Activated CD4-positive, alpha-beta T cell treated with anti-CD3 and anti-CD28 coated beads, Interleukin-2, Interleukin-4, amounts not matched to agents 100 ng/mL and 50 ng/mL, durations not matched to agents 16 hours and 8 hours (primary cell): ENCODE data around the gene AKR1D1.

ENCODE experiments used
- DNase-seq: peaks from one replicate; pipeline ENCODE4 v3.0.0-alpha.2; 2020; ENCODE audit warnings: low spot score

AKR1D1 gene

DNA sequence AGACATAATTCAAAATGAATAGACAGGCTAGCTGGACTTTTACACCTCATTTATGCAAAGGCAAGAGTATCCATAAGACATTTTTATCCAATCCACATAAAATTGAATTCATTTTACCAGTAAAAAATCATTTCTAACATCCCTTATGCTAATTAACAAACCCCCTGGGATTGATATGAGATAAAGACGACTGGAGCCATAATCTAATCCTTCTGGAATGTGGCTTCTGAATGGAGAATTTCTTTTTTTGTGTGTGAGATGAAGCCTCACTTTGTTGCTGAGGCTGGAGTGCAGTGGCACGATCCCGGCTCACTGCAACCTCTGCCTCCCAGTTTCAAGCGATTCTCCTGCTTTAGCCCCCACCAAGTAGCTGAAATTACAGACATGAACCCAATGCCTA is 90.4 kb downstream of the AKR1D1 start:
- DNase-seq: no peak

DNA sequence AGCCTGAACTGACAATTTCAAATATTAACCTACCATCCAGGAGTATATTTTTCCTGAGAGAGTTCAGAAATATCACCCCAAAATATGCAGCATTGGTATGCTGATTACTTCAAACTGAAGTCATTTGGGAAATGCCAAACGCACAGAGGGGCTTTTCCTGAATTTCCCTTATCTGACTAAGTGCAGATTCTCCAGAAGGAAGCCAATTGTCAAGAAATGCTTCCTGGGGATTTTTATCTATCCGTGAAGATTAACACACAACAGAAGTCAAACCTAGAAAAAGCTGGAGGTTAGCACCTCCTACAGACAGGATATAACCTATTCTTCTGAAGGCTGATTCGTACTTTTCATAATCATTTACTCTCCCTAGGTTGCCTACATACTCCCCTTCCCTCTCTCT is 91.0 kb downstream of the AKR1D1 start:
- no peak for DNase-seq

DNA sequence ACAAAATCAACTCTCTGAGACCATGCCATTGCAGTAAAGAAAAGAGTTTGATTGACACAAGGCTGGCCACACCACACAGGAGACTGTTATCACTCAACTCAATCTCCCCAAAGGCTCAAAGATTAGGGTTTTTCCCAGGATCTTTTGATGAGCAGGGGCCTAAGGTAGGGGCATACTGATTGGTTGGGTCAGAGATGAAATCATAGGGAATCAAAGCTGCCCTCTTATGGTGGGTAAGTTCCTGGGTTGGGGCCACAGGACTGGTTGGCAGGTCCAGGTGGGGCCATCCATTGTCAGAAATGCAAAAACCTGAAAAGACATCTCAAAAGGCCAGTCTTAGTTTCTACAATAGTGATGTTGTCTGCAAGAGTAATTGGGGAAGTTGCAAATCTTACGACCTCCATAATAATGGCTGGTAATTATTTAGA is 91.6 kb downstream of the AKR1D1 start:
- DNase-seq: no peak
